Peyer's patch (tissue), 4 donors: Measurements from ENCODE around the gene C20orf173. TPM values are rescaled to one million over a fixed set of nuclear protein-coding genes. Genes with fewer than 3 reads are reported as not detected.
"Not testable (repeated sequence)": the region's sequence is repeated elsewhere in the genome, so short reads cannot be mapped to it uniquely, and the experiment has no call there.

ENCODE experiments used
- DNase-seq, 3 donors: peaks; one replicate each; pipeline ENCODE4 v3.0.0-alpha.2; 2017 to 2019
- H3K27ac ChIP-seq, 4 donors: fragments of 200-600 bp; sonication (generic); one replicate each; pipeline ENCODE4 v1.5.1; 2016 to 2019
- H3K27me3 ChIP-seq, 2 donors: fragments of 200-600 bp; sonication (generic); one replicate each; pipeline ENCODE4 v1.5.1; 2019
- H3K36me3 ChIP-seq, 3 donors: fragments of 200-600 bp; sonication (generic); one replicate each; pipeline ENCODE4 v1.5.1; 2016 to 2019
- H3K4me1 ChIP-seq, 4 donors: fragments of 200-600 bp; sonication (generic); one replicate each; pipeline ENCODE4 v1.5.1; 2016 to 2019
- H3K4me3 ChIP-seq, 4 donors: fragments of 200-600 bp; sonication (generic); 1 replicate in 3 of 4; 2 replicates in 1 of 4; pipeline ENCODE4 v1.5.1; 2016 to 2019; ENCODE audit warnings: mild to moderate bottlenecking in 1 of 4
- H3K9me3 ChIP-seq, 4 donors: fragments of 200-600 bp; sonication (generic); one replicate each; pipeline ENCODE4 v1.5.1; 2016 to 2019; ENCODE audit warnings: mild to moderate bottlenecking in 1 of 4
- POLR2A ChIP-seq, 2 donors: fragments of 450-650 bp; IDR thresholded peaks; one replicate each; pipeline ENCODE4 v1.5.1; 2017; ENCODE audit warnings: antibody characterized with exemption in 2 of 2, mild to moderate bottlenecking in 2 of 2, moderate library complexity in 2 of 2
- total RNA-seq, 4 donors: library from RNA; depleted of rRNA; stranded (reverse); fragments of >200 nt; gene quantifications; one replicate each; pipeline ENCODE4 v1.1.0, GENCODE V29; 2016
- TF ChIP-seq, protein P1 (sequence below), 6 experiments: fragments of 450-650 bp in 4 of 6; fragments of 200-600 bp in 2 of 6; sonication (generic) in 1 of 6; IDR thresholded peaks; one replicate each; pipeline ENCODE4 v1.5.1; 2017 to 2019; ENCODE audit warnings: antibody characterized with exemption in 6 of 6, mild to moderate bottlenecking in 3 of 6, moderate library complexity in 1 of 6

The C20orf173 gene
- total RNA-seq, 4 donors from 2014 or later = not detected

DNA sequence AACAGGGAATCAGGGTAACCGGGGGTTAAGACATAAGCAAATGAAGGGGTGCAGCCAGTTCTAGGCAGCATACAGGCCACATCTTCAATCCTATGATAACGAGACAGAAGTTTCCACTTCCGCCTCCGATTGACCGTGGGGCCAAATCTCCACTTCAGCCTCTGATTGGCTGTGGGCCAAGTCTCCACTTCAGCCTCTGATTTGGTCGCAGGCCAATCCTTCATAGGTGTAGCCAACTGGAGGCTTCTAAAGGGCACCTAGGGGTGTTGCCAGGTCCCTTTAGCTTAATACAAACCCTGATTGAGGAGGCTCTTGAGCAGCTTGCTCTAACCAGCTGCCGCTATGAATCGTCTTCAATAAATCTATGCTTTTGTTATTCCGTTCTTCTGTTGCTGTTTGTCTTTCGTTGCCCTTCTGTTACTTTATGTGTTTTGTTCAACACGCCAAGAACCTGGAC lies 10.3 kb upstream of the C20orf173 start:
- Histone ChIP-seq H3K9me3 (no peaks in the 10 kb centered on the region), H3K4me1 (peaks cover 0 to 5% (median 2%) of the 10 kb centered on the region in 4 donors), H3K4me3 (no peak overlapping the region), H3K36me3 (no peaks in the 10 kb centered on the region), H3K27ac (no peak overlapping the region), H3K27me3 (no peaks in the 10 kb centered on the region)
- peak; percentile 62 to 83 (median 78) for DNase-seq
- no peak for TF ChIP-seq POLR2A (IDR thresholded peaks at IDR 0.05)
- TF ChIP-seq, protein P1, sequence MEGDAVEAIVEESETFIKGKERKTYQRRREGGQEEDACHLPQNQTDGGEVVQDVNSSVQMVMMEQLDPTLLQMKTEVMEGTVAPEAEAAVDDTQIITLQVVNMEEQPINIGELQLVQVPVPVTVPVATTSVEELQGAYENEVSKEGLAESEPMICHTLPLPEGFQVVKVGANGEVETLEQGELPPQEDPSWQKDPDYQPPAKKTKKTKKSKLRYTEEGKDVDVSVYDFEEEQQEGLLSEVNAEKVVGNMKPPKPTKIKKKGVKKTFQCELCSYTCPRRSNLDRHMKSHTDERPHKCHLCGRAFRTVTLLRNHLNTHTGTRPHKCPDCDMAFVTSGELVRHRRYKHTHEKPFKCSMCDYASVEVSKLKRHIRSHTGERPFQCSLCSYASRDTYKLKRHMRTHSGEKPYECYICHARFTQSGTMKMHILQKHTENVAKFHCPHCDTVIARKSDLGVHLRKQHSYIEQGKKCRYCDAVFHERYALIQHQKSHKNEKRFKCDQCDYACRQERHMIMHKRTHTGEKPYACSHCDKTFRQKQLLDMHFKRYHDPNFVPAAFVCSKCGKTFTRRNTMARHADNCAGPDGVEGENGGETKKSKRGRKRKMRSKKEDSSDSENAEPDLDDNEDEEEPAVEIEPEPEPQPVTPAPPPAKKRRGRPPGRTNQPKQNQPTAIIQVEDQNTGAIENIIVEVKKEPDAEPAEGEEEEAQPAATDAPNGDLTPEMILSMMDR (IDR thresholded peaks at IDR 0.05) = no peak

DNA sequence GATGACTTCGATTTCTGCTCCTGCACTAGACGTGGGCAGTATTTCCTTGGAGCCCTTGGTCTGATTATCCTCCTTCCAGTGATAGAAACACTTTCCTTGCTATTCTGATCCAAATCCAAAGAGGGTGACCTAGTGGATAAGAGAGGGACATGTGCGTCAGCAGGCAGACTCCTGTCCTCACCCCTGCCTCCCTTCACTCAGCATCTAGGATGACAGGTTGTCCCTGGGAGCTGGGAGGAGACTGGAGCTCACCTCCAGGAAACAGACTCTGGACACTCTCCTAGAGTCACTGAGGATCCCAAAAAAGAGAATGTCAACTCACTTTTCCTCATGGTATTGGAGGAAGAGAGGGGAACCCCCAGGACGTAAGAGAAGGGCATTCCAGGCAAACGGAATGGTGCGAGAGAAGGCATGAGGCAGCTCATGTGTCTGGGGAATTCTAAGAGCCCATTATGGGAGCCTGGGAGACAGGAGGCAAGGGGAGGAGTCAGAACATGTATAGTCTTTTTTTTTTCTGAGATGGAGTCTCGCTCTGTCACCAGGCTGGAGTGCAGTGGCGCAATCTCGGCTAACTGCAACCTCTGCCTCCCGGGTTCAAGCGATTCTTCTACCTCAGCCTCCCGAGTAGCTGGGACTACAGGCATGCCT lies 2.2 kb downstream of the C20orf173 start:
- TF ChIP-seq POLR2A (IDR thresholded peaks at IDR 0.05) = no peak
- TF ChIP-seq, protein P1 (IDR thresholded peaks at IDR 0.05) = no peak
- Histone ChIP-seq H3K4me3 (no peak overlapping the region), H3K36me3 (no peaks in the 10 kb centered on the region), H3K9me3 (no peaks in the 10 kb centered on the region), H3K4me1 (no peaks in the 10 kb centered on the region), H3K27ac (no peak overlapping the region), H3K27me3 (no peaks in the 10 kb centered on the region)
- no peak for DNase-seq

DNA sequence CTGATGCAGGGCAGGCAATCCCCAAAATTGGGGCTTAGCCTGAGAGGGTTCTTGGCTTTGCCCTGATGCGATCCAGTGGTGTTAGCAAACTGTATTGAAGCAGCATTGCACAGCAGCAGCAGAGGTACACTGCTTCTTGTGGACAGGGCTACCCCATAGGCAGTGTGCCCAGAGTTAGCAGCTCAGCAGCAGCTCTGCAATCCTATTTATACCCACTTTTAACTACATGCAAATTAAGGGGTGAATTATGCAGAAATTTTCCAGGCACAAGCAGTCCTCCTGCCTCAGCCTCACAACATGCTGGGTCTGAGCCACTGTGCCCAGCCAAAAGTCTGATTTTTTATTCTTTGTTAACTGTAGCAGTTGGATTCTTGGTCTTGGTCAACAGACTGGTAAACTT lies 3.8 kb downstream of the C20orf173 start:
- Histone ChIP-seq H3K9me3 (no peaks in the 10 kb centered on the region), H3K36me3 (no peaks in the 10 kb centered on the region), H3K27me3 (no peaks in the 10 kb centered on the region), H3K4me3 (no peak overlapping the region), H3K4me1 (no peaks in the 10 kb centered on the region), H3K27ac (no peak overlapping the region)
- DNase-seq = no peak
- TF ChIP-seq, protein P1 (IDR thresholded peaks at IDR 0.05) = no peak
- no peak for TF ChIP-seq POLR2A (IDR thresholded peaks at IDR 0.05)

DNA sequence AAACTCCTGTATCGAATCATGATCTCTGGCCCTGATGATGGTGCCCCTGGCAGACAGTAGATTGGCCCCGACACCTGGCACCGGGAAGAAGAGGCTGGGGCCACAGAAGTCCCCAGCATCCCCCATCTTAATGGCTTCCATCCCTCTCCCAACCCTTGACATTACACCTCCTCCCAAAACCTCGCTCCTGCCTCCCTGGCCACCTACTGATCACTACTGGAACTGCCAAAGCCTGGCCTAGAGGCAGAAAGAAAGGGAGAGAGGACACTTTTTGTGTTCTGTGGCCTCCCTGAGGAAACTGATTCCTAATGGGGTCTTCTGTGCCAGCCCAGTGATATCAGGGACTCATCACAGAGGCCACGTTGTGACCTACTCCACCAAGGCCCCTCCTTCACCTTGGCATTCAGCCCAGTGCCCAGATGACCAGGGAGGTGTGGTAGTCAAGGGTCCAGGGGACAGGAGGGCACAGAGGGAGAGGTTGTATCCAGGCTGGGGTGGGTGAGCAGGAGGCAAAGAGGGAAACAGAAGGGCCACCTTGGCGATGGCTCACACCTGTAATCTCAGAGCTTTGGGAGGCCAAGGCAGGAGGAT lies 6.1 kb downstream of the C20orf173 start:
- peak in 1 of 3 donors; percentile 37 for DNase-seq
- no peaks in the 10 kb centered on the region for H3K9me3 ChIP-seq
- TF ChIP-seq, protein P1 (IDR thresholded peaks at IDR 0.05) = peak in 4 of 6 experiments; percentile 18 to 38 (median 21)
- TF ChIP-seq POLR2A (IDR thresholded peaks at IDR 0.05) = no peak
- no peaks in the 10 kb centered on the region for H3K36me3 ChIP-seq
- H3K27ac ChIP-seq = no peak overlapping the region
- no peak overlapping the region for H3K4me3 ChIP-seq
- H3K27me3 ChIP-seq = no peaks in the 10 kb centered on the region
- no peaks in the 10 kb centered on the region for H3K4me1 ChIP-seq

DNA sequence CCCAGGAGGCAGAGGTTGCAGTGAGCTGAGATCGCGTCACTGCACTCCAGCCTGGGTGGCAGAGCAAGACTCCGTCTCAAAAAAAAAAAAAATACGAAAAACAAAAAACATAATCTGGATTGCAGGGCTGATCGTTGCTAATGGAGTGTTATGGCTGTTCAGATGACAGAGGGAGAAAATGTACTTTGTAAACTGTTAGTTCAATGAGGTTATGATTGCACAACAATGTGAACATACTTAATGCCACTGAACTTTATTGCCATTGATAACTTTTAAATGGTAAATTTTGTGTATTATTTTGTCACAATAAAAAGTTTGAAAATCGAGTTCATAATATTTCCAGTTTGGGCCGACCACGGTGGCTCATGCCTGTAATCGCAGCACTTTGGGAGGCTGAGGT lies 10.5 kb downstream of the C20orf173 start:
- Histone ChIP-seq H3K4me3 (no peak overlapping the region), H3K4me1 (no peaks in the 10 kb centered on the region), H3K27me3 (no peaks in the 10 kb centered on the region), H3K27ac (no peak overlapping the region), H3K36me3 (no peaks in the 10 kb centered on the region), H3K9me3 (no peaks in the 10 kb centered on the region)
- no peak for DNase-seq
- TF ChIP-seq, protein P1 (IDR thresholded peaks at IDR 0.05) = no peak
- TF ChIP-seq POLR2A (IDR thresholded peaks at IDR 0.05) = no peak

DNA sequence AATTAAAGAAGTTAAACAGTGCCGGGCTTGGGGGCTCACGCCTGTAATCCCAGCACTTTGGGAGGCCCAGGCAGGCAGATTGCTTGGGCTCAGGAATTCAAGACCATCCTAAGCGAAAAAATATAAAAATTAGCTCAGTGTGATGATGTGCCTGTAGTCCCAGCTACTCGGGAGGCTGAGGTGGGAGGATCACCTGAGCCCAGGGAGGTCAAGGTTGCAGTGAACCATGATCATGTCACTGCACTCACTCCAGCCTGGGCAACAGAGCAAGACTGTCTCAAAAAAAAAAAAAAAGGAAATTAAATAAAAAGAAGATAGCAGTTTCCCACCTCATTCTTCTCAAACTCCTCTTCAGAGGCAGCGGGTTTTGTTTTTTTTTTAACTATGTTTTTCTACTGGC lies 11.7 kb downstream of the C20orf173 start:
- H3K4me3 ChIP-seq, H3K27ac ChIP-seq, H3K27me3 ChIP-seq, H3K9me3 ChIP-seq, H3K4me1 ChIP-seq, H3K36me3 ChIP-seq, DNase-seq: not testable (repeated sequence)
